ENCODE measurements around the gene PI4KA. TPM values are rescaled to one million over a fixed set of nuclear protein-coding genes. Genes with fewer than 3 reads are reported as not detected.
"Not testable (repeated sequence)": the region's sequence is repeated elsewhere in the genome, so short reads cannot be mapped to it uniquely, and the experiment has no call there.

Gene PI4KA
- total and polyA plus RNA-seq, 10 donors, result 29.8 to 143 (median 108) TPM

- Histone ChIP-seq H3K9me3 (no peaks in the 10 kb centered on the region), H3K4me3 (peak overlapping the region in 2 of 8 donors; percentile 20 to 23), H3K4me1 (peaks cover 0 to 6% (median 0%) of the 10 kb centered on the region in 6 donors), H3K27me3 (replicated peaks in 1 of 7) (peaks cover 0 to 43% (median 17%) of the 10 kb centered on the region in 7 donors), H3K36me3 (no peaks in the 10 kb centered on the region), H3K27ac (no peak overlapping the region)
- intact Hi-C loops (cut with DNase I; ENCODE audit: low total_unique reads), result no loop called here
- TF ChIP-seq POLR2AphosphoS5 (IDR thresholded peaks at IDR 0.05), result no peak
- TF ChIP-seq, protein P1, sequence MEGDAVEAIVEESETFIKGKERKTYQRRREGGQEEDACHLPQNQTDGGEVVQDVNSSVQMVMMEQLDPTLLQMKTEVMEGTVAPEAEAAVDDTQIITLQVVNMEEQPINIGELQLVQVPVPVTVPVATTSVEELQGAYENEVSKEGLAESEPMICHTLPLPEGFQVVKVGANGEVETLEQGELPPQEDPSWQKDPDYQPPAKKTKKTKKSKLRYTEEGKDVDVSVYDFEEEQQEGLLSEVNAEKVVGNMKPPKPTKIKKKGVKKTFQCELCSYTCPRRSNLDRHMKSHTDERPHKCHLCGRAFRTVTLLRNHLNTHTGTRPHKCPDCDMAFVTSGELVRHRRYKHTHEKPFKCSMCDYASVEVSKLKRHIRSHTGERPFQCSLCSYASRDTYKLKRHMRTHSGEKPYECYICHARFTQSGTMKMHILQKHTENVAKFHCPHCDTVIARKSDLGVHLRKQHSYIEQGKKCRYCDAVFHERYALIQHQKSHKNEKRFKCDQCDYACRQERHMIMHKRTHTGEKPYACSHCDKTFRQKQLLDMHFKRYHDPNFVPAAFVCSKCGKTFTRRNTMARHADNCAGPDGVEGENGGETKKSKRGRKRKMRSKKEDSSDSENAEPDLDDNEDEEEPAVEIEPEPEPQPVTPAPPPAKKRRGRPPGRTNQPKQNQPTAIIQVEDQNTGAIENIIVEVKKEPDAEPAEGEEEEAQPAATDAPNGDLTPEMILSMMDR (IDR thresholded peaks at IDR 0.05 in 8 of 11, conservative IDR thresholded peaks at IDR 0.05 in 3 of 11), result no peak
- TF ChIP-seq POLR2A (IDR thresholded peaks at IDR 0.05), result no peak
- DNase-seq, result no peak
- 83 to 87% (median 85%) methylated on average over 6 of the region's 6 CpGs for WGBS, 5 donors
Measured at GRCh38 chr22:20671409-20672081, 187.1 kb downstream of the PI4KA start.

DNA sequence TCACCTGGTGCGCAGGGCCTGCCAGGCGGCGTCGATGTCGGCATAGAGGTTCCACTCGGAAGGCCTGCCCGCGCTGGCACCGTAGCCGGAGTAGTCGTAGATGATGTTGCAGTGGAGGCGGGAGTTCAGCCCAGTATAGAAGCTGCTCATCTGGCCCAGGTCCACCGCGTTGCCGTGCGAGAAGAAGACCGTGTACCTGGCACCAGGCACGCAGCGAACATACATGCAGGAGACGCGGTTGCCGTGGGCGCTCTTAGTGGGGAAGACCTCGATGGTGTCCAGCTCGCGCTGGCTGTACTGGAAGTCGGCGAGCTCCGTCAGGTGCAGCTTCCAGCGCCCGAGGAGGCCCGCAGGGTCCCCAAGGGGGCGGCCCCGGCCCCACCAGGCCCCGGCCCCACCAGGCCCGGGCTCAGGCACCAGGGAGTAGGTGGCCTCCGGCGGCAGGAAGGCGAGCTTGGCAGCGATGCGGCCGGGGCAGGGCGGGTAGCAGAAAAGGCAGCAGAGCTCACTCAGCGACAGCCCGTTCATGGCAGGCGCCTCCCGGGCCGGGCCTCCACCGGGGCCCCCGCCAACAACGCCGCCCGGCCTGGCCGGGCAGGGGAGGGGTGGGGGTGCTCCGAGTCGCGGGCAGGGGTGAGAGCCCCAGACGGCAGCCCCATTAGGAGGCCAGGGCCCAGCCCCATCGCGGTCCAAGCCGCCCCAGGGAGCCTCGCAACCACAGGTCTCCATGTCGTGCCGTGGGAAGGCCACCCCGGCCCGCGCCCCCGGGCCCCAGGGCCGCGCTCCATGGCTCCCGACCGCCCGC is 188.0 kb downstream of the PI4KA start:
- intact Hi-C loops (cut with DNase I; ENCODE audit: low total_unique reads); H3K36me3 ChIP-seq; H3K9me3 ChIP-seq; H3K4me1 ChIP-seq: not testable (repeated sequence)
- Histone ChIP-seq H3K4me3 (peak overlapping the region in 4 of 8 donors; percentile 20 to 45 (median 24)), H3K27me3 (replicated peaks in 1 of 7) (peaks cover 0 to 40% (median 17%) of the 10 kb centered on the region in 7 donors), H3K27ac (peak overlapping the region in 2 of 8 donors; percentile 21 to 39)
- WGBS, 5 donors, result 40 to 72% (median 55%) methylated on average over 33 to 73 of the region's 73 CpGs
- peak; percentile 71 for DNase-seq

DNA sequence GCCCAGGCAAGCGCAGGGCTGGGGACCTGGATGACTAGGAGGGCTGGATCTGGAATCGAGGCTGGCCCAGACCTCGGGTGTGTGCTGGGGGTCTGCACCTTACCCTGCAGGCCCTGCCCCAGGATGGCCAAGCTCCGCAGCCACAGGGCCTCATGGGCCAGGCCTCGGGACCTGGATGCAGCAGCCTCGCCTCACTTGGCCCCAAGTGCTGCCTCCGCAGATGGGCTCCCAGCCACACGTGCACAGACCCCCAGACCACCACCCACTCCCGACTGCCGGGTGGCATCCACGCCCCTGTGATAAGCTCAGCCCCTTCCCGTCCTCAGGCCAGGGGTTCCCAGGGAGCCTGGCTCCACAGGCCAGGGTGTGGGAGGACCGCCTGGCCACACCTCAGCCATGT is 188.7 kb downstream of the PI4KA start:
- H3K9me3 ChIP-seq; H3K27ac ChIP-seq; DNase-seq; H3K4me3 ChIP-seq; H3K4me1 ChIP-seq; intact Hi-C loops (cut with DNase I; ENCODE audit: low total_unique reads); H3K36me3 ChIP-seq: not testable (repeated sequence)
- H3K27me3 ChIP-seq (replicated peaks in 1 of 7), result peaks cover 0 to 40% (median 17%) of the 10 kb centered on the region in 7 donors
- 89 to 100% (median 91%) methylated on average over 1 to 12 of the region's 13 CpGs for WGBS, 5 donors

GRCh38 chr22:20669471-20669870 is 189.1 kb downstream of the PI4KA start:
- H3K27me3 ChIP-seq (replicated peaks in 1 of 7), result peaks cover 0 to 41% (median 17%) of the 10 kb centered on the region in 7 donors
- H3K36me3 ChIP-seq; intact Hi-C loops (cut with DNase I; ENCODE audit: low total_unique reads); H3K4me3 ChIP-seq; H3K9me3 ChIP-seq; H3K27ac ChIP-seq; DNase-seq; H3K4me1 ChIP-seq: not testable (repeated sequence)
- WGBS, 5 donors, result 83 to 100% (median 86%) methylated on average over 4 to 13 of the region's 15 CpGs

- H3K4me3 ChIP-seq; H3K36me3 ChIP-seq; H3K4me1 ChIP-seq; intact Hi-C loops (cut with DNase I; ENCODE audit: low total_unique reads); H3K9me3 ChIP-seq; H3K27ac ChIP-seq; DNase-seq: not testable (repeated sequence)
- 88 to 100% (median 90%) methylated on average over 3 to 13 of the region's 13 CpGs for WGBS, 5 donors
- peaks cover 0 to 48% (median 17%) of the 10 kb centered on the region in 7 donors for H3K27me3 ChIP-seq (replicated peaks in 1 of 7)
Measured at GRCh38 chr22:20668769-20669168, 189.8 kb downstream of the PI4KA start.

DNA sequence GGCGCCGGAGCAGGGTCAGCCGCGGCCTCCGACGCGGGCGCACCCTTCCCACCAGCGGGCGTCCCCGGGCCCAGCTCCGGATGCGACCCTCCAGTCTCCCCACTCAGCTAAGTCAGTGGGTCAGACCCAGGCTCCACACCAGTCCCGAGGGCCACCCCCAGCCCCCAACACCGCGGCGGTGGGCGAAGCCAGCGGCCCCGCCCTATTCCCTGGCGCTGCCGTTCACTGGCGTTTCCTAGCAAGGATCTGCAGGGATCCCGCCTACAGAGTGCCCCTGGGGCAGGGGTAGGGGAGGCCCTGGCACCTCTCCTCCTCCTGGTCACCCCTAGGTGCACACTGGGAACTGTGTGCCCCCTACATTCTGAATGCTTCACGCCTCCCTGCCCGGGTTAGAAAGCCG is 190.4 kb downstream of the PI4KA start:
- H3K27me3 ChIP-seq (replicated peaks in 1 of 7), result peaks cover 0 to 49% (median 17%) of the 10 kb centered on the region in 7 donors
- H3K4me3 ChIP-seq; H3K27ac ChIP-seq; H3K4me1 ChIP-seq; H3K36me3 ChIP-seq; intact Hi-C loops (cut with DNase I; ENCODE audit: low total_unique reads): not testable (repeated sequence)
- peaks cover 0 to 13% (median 11%) of the 10 kb centered on the region in 8 donors for H3K9me3 ChIP-seq
- 83 to 93% (median 93%) methylated on average over 12 to 27 of the region's 27 CpGs for WGBS, 5 donors
- DNase-seq, result peak; percentile 50

DNA sequence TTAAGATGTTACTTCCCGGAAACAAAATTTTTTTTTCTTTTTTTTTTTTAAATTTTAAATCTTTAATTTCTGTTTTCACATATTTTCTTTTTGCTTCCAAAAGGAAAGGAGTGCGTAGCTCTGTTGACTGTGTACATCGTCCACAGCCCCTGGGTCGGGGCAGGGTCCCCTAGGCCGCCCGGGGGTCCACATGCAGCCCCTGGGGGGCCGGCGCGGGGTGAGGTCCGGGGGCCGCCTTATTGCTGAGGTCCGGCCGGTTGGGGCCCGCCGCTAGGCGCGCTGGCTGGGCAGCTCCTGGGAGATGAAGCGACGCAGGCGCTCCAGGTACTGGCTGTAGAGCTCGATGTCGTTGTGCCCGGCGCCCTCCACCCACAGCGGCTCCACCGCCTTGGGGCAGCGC is 191.1 kb downstream of the PI4KA start:
- H3K36me3 ChIP-seq; H3K4me1 ChIP-seq; intact Hi-C loops (cut with DNase I; ENCODE audit: low total_unique reads); DNase-seq; H3K4me3 ChIP-seq; H3K27ac ChIP-seq: not testable (repeated sequence)
- WGBS, 5 donors, result 67 to 85% (median 82%) methylated on average over 9 to 24 of the region's 27 CpGs
- peaks cover 0 to 55% (median 17%) of the 10 kb centered on the region in 7 donors for H3K27me3 ChIP-seq (replicated peaks in 1 of 7)
- H3K9me3 ChIP-seq, result peaks cover 0 to 20% (median 18%) of the 10 kb centered on the region in 8 donors

Data from spleen (tissue), 11 donors.